Suprapubic skin (tissue), 4 donors: ENCODE data around the gene TSC22D3. TPM values are rescaled to one million over a fixed set of nuclear protein-coding genes. Genes with fewer than 3 reads are reported as not detected.

ENCODE experiments used
- DNase-seq, 2 donors: peaks; one replicate each; pipeline ENCODE4 v3.0.0-alpha.2; 2019; ENCODE audit warnings: low spot score in 2 of 2
- H3K27ac ChIP-seq: fragments of 200-600 bp; sonication (generic); one replicate; pipeline ENCODE4 v1.5.1; 2019
- H3K27me3 ChIP-seq: fragments of 200-600 bp; sonication (generic); one replicate; pipeline ENCODE4 v1.5.1; 2019
- H3K36me3 ChIP-seq: fragments of 200-600 bp; sonication (generic); one replicate; pipeline ENCODE4 v1.5.1; 2019
- H3K4me1 ChIP-seq: fragments of 200-600 bp; sonication (generic); one replicate; pipeline ENCODE4 v1.5.1; 2019
- H3K4me3 ChIP-seq: fragments of 200-600 bp; sonication (generic); one replicate; pipeline ENCODE4 v1.5.1; 2019; ENCODE audit warnings: mild to moderate bottlenecking
- H3K9me3 ChIP-seq: fragments of 200-600 bp; sonication (generic); one replicate; pipeline ENCODE4 v1.5.1; 2019
- EP300 ChIP-seq: sonication (generic); formaldehyde crosslinking; IDR thresholded peaks from one replicate; pipeline ENCODE4 v1.6.1; 2017; ENCODE audit warnings: antibody characterized with exemption
- POLR2A ChIP-seq, 2 donors: fragments of 450-650 bp; IDR thresholded peaks; one replicate each; pipeline ENCODE4 v1.6.1; 2017; ENCODE audit warnings: antibody characterized with exemption in 2 of 2, mild to moderate bottlenecking in 2 of 2, moderate library complexity in 2 of 2
- POLR2AphosphoS5 ChIP-seq, 3 donors: sonication (generic); formaldehyde crosslinking; IDR thresholded peaks; one replicate each; pipeline ENCODE4 v1.6.1; 2017; ENCODE audit warnings: antibody characterized with exemption in 3 of 3
- WGBS: methylation state at CpG from one replicate; pipeline ENCODE4 v1.1.5; 2018; 5-methylcytosine and 5-hydroxymethylcytosine counted together
- total RNA-seq, 4 donors: library from RNA; depleted of rRNA; stranded (reverse); fragments of >200 nt; gene quantifications; one replicate each; pipeline ENCODE4 v1.1.0, GENCODE V29; 2016
- TF ChIP-seq, protein P1 (sequence below), 2 donors: fragments of 200-600 bp in 1 of 2; fragments of 450-650 bp in 1 of 2; sonication (generic) in 1 of 2; IDR thresholded peaks; one replicate each; pipeline ENCODE4 v1.5.1; 2016 to 2019; ENCODE audit warnings: antibody characterized with exemption in 2 of 2, mild to moderate bottlenecking in 1 of 2, moderate library complexity in 1 of 2

TSC22D3 gene
- total RNA-seq, 4 donors from 2014 or later: 487 to 1,035 (median 681) TPM

DNA sequence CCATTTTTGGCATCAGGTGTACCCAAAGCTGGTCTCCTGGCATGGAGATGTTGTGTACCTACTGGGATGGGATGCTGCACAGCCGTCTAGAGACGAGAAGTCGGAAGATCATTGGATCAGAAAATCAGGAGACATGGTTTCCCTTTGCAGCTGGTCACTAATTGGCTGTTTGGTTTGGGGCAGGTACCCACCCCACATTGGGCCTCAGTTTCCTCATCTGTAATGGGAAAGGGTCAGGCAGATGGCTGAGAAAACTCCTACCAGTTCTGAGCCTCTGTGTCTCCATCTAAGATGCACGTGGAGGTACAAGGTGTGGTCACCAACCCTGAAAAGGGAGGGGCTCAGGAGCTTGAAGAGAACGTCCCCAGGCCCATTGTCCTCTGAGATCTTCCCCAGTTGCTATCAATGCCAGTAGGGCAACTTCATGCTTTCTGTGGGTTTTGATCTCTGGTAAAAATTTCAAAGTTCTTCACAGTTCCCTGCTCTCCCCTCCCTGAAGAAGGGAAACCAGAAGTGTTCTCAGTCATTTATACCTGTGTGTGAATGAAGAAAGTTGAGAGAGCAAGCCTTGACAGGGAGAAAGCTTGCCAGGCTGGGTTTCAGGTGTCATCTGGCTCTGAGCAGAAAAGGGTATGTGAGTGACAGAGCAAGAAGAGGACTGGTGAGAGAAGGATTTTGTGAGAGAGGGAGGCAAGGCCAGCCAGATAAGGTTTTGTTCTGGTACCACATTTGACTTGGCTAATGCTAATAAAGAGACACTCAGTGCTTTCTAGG is 15.1 kb downstream of the TSC22D3 start:
- 65% methylated on average over 5 of the region's 5 CpGs for WGBS
- Histone ChIP-seq H3K4me3 (no peak overlapping the region), H3K4me1 (peaks cover 4% of the 10 kb centered on the region), H3K27me3 (no peaks in the 10 kb centered on the region), H3K9me3 (no peaks in the 10 kb centered on the region), H3K27ac (no peak overlapping the region), H3K36me3 (no peaks in the 10 kb centered on the region)
- TF ChIP-seq POLR2AphosphoS5 (IDR thresholded peaks at IDR 0.05): no peak
- TF ChIP-seq EP300: no peak
- no peak for TF ChIP-seq POLR2A (IDR thresholded peaks at IDR 0.05)
- TF ChIP-seq, protein P1, sequence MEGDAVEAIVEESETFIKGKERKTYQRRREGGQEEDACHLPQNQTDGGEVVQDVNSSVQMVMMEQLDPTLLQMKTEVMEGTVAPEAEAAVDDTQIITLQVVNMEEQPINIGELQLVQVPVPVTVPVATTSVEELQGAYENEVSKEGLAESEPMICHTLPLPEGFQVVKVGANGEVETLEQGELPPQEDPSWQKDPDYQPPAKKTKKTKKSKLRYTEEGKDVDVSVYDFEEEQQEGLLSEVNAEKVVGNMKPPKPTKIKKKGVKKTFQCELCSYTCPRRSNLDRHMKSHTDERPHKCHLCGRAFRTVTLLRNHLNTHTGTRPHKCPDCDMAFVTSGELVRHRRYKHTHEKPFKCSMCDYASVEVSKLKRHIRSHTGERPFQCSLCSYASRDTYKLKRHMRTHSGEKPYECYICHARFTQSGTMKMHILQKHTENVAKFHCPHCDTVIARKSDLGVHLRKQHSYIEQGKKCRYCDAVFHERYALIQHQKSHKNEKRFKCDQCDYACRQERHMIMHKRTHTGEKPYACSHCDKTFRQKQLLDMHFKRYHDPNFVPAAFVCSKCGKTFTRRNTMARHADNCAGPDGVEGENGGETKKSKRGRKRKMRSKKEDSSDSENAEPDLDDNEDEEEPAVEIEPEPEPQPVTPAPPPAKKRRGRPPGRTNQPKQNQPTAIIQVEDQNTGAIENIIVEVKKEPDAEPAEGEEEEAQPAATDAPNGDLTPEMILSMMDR (IDR thresholded peaks at IDR 0.05): no peak
- no peak for DNase-seq

DNA sequence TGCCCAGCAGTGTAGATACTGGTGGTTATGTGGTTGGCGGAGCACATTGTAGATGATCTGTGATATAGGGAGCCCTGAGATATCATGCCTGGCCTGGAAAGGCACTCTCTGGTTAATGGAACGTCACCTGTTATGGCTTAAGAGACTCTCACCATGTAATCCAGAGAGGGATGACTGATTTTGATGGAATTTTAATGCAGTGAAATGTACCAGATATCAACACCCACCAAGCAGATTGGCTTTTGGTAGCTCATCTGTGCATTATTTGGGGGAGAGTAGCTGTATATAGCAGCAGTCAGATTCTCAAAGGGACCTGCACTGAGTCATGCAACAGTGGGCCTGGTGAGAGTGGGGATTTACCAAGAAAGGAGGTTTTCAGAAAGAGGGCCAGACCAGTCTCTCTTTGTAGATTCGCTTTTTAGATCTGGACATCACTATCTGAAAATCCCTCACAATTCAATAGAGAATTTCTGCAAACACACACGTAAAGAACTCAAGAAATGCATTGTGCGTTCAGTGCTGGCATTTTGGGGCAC is 17.3 kb downstream of the TSC22D3 start:
- DNase-seq: no peak
- TF ChIP-seq, protein P1 (IDR thresholded peaks at IDR 0.05): no peak
- TF ChIP-seq POLR2AphosphoS5 (IDR thresholded peaks at IDR 0.05) (no peak), POLR2A (IDR thresholded peaks at IDR 0.05) (no peak), EP300 (no peak)
- Histone ChIP-seq H3K36me3 (no peaks in the 10 kb centered on the region), H3K27ac (no peak overlapping the region), H3K9me3 (no peaks in the 10 kb centered on the region), H3K4me1 (no peaks in the 10 kb centered on the region), H3K27me3 (no peaks in the 10 kb centered on the region), H3K4me3 (no peak overlapping the region)
- 79% methylated on average over 5 of the region's 5 CpGs for WGBS

DNA sequence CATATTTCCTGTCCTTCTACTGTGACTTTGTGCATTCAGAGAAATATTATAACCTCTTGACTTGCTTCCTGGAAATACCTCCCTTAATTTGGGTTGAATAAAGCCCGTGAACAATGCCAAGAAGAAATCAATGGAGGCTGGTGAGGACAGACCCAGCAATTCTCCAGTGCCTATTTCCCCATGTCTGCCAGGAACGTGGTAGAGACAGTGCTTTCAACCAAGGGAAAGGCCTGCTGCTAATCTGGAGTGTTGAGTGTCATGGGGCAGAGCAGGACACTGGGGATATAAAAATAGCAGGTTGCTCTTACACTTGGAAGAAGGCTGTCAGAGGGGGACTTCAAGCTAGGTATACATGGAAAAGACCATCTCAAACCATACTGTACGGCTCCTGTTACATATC is 19.9 kb downstream of the TSC22D3 start:
- Histone ChIP-seq H3K36me3 (no peaks in the 10 kb centered on the region), H3K27me3 (no peaks in the 10 kb centered on the region), H3K27ac (no peak overlapping the region), H3K4me1 (no peaks in the 10 kb centered on the region), H3K9me3 (no peaks in the 10 kb centered on the region), H3K4me3 (no peak overlapping the region)
- WGBS: 66% methylated on average over 3 of the region's 3 CpGs
- DNase-seq: no peak
- TF ChIP-seq POLR2AphosphoS5 (IDR thresholded peaks at IDR 0.05) (no peak), POLR2A (IDR thresholded peaks at IDR 0.05) (no peak), EP300 (no peak)
- TF ChIP-seq, protein P1 (IDR thresholded peaks at IDR 0.05): no peak

DNA sequence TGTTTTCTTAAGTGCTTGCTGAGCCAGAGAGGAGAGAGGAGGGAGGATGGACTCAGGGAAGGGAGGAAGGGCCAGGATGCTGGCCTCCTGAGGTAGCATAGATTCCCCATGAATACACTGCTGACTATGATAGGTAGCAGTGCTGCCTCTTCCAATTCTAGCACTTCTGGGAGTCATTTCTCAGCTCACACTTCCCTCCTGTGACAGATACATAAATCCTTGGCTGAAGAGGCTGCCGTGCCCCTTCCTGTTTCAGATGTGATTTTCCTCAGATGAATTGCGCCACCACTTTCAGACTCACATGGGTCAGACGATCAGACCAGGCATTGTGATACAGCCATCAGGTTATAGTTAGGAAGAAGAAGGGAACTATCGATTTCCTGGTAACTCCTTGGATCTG is 22.4 kb downstream of the TSC22D3 start:
- no peak for DNase-seq
- H3K9me3 ChIP-seq: no peaks in the 10 kb centered on the region
- H3K4me1 ChIP-seq: peaks cover 1% of the 10 kb centered on the region
- H3K4me3 ChIP-seq: no peak overlapping the region
- H3K27ac ChIP-seq: no peak overlapping the region
- TF ChIP-seq EP300: no peak
- no peak for TF ChIP-seq POLR2A (IDR thresholded peaks at IDR 0.05)
- TF ChIP-seq, protein P1 (IDR thresholded peaks at IDR 0.05): no peak
- TF ChIP-seq POLR2AphosphoS5 (IDR thresholded peaks at IDR 0.05): no peak
- no peaks in the 10 kb centered on the region for H3K36me3 ChIP-seq
- no peaks in the 10 kb centered on the region for H3K27me3 ChIP-seq
- WGBS: 66% methylated on average over 4 of the region's 4 CpGs

DNA sequence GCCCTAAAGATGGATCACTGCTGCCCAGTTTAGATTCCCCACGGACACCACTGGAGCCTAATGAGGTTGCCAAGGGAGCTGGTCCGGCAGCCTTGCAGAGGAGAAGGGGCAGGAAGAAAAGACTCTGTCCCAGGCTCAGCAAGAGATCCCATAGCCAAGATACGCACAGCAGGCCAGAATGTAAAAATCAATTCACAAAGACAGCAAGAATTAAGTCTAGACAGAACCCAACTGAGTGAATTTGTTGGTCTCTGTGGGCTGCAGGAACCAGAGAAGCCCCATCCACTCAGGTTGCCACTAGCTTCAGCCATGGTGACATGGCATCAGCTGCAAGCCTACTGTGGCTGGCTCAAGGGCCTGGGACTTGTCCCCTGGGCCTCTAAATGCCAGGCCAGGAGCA is 22.9 kb downstream of the TSC22D3 start:
- 81% methylated on average over 3 of the region's 3 CpGs for WGBS
- DNase-seq: no peak
- TF ChIP-seq POLR2AphosphoS5 (IDR thresholded peaks at IDR 0.05) (no peak), POLR2A (IDR thresholded peaks at IDR 0.05) (no peak)
- TF ChIP-seq, protein P1 (IDR thresholded peaks at IDR 0.05): no peak
- no peak overlapping the region for H3K27ac ChIP-seq
- no peaks in the 10 kb centered on the region for H3K27me3 ChIP-seq
- no peaks in the 10 kb centered on the region for H3K36me3 ChIP-seq
- H3K9me3 ChIP-seq: no peaks in the 10 kb centered on the region
- H3K4me1 ChIP-seq: peaks cover 6% of the 10 kb centered on the region
- no peak overlapping the region for H3K4me3 ChIP-seq
